Astrocyte of the cerebellum (primary cell): ENCODE measurements around the gene NR2C2.

Experiments
- DNase-seq: peaks from one replicate; pipeline ENCODE4 v3.0.0-alpha.2; 2011; ENCODE audit warnings: low read depth
- H3K4me3 ChIP-seq: 2 replicates; pipeline ENCODE4 v1.5.1; 2011; ENCODE audit warnings: mild to moderate bottlenecking, low read depth, low read length, moderate library complexity
- CTCF ChIP-seq: IDR thresholded peaks from 2 replicates; pipeline ENCODE4 v1.5.1; 2012; ENCODE audit warnings: low read length, low read depth, moderate library complexity, mild to moderate bottlenecking; ENCODE audit errors: missing control alignments
- in situ Hi-C: cut with HindIII; loops from 2 replicates; pipeline ENCODE4 v1.10.0; 2017; ENCODE audit warnings: low sequenced_read_pairs

The NR2C2 gene

GRCh38 chr3:15063238-15063637 lies 115.9 kb downstream of the NR2C2 start:
- no peak overlapping the region for H3K4me3 ChIP-seq
- TF ChIP-seq CTCF: no peak
- no peak for DNase-seq
- in situ Hi-C loops: no loop called here

- TF ChIP-seq CTCF: no peak
- H3K4me3 ChIP-seq: peak overlapping the region; percentile 94
- in situ Hi-C loops: no loop called here
- DNase-seq: no peak
Observed at GRCh38 chr3:15063656-15064286, 116.4 kb downstream of the NR2C2 start.

GRCh38 chr3:15064299-15064834 lies 117.0 kb downstream of the NR2C2 start:
- no peak for DNase-seq
- no peak for TF ChIP-seq CTCF
- in situ Hi-C loops: no loop called here
- peak overlapping the region; percentile 94 for H3K4me3 ChIP-seq

- peak within 1 kb of the TSS; percentile 94 for H3K4me3 ChIP-seq
- in situ Hi-C loops: no loop called here
- peak; percentile 77 for DNase-seq
- TF ChIP-seq CTCF: no peak
Observed at GRCh38 chr3:15064835-15065549, 117.6 kb downstream of the NR2C2 start, which contains the start of gene MRPS25. TSS of gene MRPS25 (minus strand) at chr3:15065315. CDS start at chr3:15065194, 121 bp downstream.

- DNase-seq: no peak
- TF ChIP-seq CTCF: no peak
- in situ Hi-C loops: no loop called here
- H3K4me3 ChIP-seq: peak overlapping the region; percentile 94
Observed at GRCh38 chr3:15065550-15066007, 118.2 kb downstream of the NR2C2 start.

GRCh38 chr3:15066467-15066866 lies 119.1 kb downstream of the NR2C2 start:
- no peak overlapping the region for H3K4me3 ChIP-seq
- DNase-seq: no peak
- in situ Hi-C loops: no loop called here
- no peak for TF ChIP-seq CTCF
